C4-2B (cell line): ENCODE data around the gene AP4B1.

ENCODE experiments used
- CTCF ChIP-seq: fragments of 450-650 bp; conservative IDR thresholded peaks from 2 replicates; pipeline ENCODE4 v1.5.1; 2017; ENCODE audit warnings: mild to moderate bottlenecking
- ZFX ChIP-seq: fragments of 450-650 bp; IDR thresholded peaks from 2 replicates; pipeline ENCODE4 v1.6.1; 2017

- TF ChIP-seq CTCF (no peak), ZFX (no peak)
Measured at GRCh38 chr1:113903501-113904292, 902 bp downstream of the AP4B1 start.
